Suppressor macrophage (primary cell): ENCODE measurements around the gene AZU1.

ENCODE experiments used
- DNase-seq, 4 experiments: peaks; one replicate each; pipeline ENCODE4 v3.0.0-alpha.2; 2020 to 2022

Gene AZU1

GRCh38 chr19:855566-856120 lies 28.0 kb downstream of the AZU1 start:
- no peak for DNase-seq

GRCh38 chr19:858284-858683 lies 30.6 kb downstream of the AZU1 start:
- no peak for DNase-seq

DNA sequence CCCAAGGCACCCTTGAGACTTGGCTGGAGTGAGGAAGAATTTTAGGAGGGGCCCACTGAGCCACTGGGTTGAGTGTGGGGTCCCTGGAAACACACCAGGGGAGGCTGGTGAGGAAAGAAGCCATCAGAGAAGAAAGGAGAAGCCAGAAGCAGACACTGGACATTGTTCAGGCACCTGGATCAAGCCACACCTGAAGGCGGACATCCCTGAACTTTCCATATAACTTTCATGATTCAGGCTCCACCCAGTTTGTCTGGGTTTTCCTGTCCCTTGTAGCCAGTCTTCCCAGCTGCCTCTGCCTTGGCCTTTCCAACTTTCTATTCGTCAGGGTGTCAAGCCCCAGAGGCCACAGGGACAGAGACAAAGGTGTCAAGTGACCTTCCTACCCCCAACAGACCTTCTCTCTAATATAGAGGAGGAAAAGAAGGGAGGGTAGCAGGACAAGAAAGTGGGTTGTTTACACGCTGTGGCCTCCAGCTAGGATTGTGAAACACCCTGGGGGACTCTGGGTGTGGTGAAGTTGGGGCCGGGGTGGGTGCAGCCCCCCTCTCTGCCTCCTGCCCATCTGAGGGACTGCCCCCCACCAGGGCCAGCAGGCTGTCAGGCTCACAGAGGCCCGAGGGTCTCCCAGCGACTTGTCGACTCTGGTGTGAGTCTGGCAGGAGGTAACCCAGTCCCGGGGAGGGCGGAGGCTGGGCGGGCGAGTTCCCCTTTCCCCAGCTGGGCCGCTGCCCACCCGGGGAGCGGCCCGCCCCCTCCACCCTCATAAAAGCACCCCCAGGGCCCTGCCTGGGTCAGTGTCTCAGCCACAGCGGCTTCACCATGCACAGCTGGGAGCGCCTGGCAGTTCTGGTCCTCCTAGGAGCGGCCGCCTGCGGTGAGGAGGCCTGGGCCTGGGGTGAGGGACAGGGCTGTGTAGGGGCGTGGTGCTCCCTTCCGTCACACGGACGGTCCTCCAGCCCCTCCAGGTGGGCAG lies 31.5 kb downstream of the AZU1 start, which contains the start of gene CFD:
CFD (plus strand) TSS at position 797 of the 976 bp plus-strand sequence; CDS start at position 823, 26 bp downstream.
- peak; percentile 71 to 91 (median 80) for DNase-seq

DNA sequence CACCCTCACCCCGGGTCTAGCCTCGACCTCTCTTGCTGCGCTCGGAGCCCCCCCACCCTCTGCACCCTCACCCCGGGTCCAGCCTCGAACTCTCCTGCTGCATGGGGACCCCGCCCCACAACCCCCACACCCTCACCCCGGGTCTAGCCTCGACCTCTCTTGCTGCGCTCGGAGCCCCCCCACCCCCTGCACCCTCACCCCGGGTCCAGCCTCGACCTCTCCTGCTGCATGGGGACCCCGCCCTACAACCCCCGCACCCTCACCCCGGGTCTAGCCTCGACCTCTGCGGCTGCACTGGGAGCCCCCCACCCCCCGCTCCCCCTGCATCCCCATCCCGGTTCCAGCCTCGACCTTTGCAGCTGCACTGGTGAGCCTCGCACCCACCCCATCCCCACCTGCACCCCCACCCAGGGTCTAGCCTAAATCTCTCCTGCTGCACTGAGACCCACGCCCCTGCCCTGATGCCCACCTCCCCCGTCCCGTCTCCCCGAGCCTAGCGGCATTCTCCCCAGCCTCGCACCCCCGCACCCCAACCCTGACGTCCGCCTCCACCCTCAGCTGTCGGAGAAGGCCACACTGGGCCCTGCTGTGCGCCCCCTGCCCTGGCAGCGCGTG lies 33.6 kb downstream of the AZU1 start:
- DNase-seq = no peak

- peak; percentile 65 to 85 (median 74) for DNase-seq
Measured at GRCh38 chr19:861756-862580, 34.3 kb downstream of the AZU1 start.

DNA sequence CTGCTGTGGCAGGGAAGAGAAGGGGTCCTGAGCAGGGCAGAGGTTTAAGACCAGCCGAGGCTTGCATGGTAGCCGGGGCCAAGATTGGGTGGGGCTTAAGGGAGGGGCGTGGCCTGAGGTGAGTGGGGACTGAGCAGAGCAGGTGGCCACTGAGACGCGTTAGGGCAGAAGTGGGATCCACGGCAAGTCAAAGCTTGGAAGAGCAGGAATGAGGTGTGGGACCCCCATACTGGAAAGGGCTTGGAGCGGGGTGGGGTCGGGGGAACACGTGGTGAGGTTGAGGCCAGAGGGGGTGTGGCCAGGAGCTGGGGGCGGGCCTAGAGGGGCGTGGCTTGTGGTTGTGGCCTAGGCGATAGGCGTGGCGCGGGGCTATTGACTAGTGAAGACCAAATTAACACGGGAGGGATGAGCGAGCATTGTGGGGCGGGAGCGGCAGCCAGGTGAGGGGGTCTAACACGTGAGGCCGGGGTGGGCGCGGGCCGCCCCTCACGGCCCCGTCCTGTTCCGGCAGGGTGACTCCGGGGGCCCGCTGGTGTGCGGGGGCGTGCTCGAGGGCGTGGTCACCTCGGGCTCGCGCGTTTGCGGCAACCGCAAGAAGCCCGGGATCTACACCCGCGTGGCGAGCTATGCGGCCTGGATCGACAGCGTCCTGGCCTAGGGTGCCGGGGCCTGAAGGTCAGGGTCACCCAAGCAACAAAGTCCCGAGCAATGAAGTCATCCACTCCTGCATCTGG lies 35.1 kb downstream of the AZU1 start:
- DNase-seq = peak; percentile 65 to 79 (median 73)

DNA sequence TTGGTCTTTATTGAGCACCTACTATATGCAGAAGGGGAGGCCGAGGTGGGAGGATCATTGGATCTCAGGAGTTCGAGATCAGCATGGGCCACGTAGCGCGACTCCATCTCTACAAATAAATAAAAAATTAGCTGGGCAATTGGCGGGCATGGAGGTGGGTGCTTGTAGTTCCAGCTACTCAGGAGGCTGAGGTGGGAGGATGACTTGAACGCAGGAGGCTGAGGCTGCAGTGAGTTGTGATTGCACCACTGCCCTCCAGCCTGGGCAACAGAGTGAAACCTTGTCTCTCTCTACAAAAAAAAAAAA lies 35.6 kb downstream of the AZU1 start:
- DNase-seq = peak in 1 of 4 experiments; percentile 16

GRCh38 chr19:866769-867300 lies 39.2 kb downstream of the AZU1 start:
- no peak for DNase-seq

DNA sequence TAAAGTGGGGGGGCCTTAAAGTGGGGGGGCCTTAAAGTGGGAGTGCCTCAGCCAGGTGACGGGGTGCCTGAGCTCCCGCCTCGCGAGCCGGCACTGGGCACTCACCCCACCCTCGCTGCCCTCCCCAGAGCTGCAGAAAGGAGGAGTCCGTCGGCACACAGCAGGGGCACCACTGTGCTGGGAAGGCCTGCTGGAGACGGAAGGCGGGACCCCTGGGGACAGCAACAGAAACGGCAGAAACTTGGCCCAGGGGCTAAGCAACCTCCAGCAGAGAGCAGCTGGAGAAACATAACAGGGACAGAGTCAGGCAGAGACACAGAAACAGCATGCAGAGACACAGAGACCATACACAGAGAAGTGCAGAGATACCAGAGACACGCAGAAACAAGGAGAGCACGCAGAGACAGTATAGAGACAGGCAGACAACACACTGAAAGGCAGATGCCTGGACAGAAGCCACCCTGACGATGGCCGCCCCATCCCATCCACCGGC lies 39.7 kb downstream of the AZU1 start:
- DNase-seq = no peak

- DNase-seq = no peak
Measured at GRCh38 chr19:867855-868457, 40.3 kb downstream of the AZU1 start.

GRCh38 chr19:868458-869244 lies 41.0 kb downstream of the AZU1 start:
- DNase-seq = no peak

DNA sequence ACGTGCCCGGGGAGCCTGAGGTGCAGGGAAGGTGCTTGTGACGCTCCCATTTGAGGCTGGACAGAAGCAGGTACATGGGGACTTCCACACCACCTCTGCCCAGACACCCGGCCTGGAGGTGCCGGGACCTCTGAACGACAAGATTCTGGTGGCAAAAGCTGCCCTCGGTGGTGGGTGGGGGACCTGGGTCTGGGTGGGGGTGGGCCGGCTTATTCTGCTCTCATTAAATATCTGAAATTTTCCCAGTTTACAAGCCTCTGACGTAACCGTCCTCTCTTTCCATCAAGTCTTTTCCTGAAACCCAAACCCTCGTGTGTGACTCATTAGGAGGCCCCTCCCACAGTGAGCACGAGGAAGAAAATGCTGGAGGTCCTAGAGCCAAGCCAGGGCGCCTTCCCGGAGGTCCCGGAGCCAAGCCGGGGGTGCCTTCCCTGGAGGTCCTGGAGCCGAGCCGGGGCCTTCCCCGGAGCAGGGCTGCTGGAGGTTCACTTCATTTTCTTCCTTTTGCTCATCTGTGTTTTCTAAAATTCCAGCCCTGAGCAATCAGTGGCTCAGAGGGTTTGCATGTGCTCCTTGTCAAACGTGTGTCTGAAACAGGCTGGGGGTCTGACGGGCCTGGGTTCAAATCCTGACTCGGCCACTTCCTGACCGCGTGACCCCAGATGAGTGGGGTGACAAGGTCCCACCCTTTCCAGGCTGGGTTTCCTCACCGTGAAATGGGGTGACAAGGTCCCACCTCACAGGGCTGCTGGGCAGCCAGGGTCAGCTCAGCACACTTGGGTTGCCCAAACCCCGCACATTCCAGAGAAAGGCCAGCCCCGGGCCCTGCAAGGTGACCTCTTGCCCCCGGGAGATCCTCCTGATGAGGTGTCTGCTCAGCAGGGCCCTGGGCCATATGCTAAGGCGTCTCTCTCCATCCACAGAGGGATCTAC lies 41.9 kb downstream of the AZU1 start:
- DNase-seq = no peak

DNA sequence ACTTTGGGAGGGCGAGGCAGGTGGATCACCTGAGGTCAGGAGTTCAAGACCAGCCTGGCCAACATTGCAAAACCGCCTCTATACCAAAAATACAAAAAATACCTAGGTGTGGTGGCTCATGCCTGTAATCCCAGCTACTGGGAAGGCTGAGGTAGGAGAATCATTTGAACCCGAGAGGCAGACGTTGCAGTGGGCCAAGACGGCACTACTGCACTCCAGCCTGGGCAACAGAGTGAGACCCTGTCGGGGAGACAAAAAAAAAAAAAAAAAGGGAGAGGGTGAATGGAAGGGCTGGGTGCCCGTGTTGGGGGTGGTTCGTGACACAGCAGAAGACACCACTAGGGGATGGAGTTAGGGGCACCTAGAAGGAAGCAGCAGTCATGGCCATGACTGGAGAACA lies 42.7 kb downstream of the AZU1 start:
- no peak for DNase-seq

DNA sequence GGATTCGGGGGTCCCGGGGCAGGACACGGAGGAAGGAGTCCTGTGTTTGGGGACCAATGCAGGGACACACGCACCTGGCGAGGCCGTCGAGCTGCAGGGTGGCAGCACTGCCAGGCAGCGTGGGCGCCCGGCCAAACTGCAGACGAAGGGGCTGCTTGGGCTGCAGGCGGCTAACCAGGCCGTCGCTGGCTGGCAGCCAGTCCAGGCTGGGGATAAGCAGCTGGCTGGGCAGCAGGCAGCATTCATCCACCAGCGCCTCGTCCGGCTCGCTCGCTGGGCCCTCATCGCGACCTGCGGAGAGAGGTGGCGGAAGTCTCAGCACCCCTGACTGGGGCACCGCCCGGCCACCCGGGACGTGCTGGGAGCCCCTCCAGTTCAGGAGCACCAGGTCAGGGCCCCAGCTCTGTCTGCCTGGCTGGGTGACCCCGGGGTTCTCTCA lies 43.3 kb downstream of the AZU1 start:
- no peak for DNase-seq

GRCh38 chr19:871446-872265 lies 44.0 kb downstream of the AZU1 start:
- DNase-seq = no peak

DNA sequence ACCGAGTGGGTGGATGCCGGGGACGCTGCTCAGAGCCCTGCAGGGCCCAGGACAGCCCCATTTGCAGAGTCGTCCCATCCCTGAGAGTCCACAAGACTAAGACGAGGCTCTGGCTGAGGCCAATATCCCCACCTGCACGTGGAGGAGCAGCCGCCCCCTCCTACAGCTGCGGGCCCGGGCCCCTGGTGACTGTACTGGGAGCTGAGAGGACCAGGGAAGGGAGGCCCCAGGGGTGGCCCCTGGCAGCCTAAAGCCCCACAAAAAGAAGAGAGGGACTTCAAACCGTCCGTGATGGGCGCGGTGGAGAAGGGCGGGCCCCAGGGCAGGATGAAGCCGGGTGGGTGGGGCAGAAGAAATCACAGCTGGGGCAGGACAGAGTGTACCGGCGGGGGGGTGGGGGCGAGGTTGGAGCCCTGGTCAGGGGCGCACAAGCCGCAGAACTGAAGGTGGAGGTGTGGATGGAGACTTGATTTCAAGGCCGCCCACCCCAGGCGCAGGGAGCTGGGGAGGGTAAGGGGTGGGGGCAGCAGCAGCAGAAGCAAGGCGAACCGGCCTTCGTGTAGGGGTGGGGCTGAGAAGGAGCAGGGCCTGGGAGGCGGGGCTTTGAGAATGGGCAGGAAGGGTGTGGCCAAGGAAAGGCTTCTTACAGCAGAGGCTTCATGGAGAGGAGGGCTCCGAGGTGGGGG lies 44.8 kb downstream of the AZU1 start:
- DNase-seq = peak; percentile 52 to 76 (median 62)

DNA sequence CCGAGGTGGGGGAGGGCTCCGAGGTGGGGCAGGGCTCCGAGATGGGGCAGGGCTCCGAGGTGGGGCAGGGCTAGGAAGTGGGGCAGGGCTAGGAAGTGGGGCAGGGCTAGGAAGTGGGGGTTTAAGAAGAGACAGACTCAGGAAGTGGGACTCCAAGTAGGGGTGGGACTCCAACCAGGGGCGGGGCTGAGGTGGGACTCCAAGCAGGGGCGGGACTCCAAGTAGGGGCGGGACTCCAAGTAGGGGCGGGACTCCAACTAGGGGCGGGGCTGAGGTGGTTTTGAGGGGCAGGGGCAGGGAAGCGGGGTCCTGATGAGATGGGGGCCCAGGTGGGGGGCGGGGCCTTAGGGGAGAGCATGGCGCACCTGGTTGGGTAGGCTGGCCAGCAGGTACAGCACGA lies 45.4 kb downstream of the AZU1 start:
- DNase-seq = peak in 3 of 4 experiments; percentile 36 to 51 (median 45)
